ENCODE measurements around the gene TUBE1. TPM values are rescaled to one million over a fixed set of nuclear protein-coding genes. Genes with fewer than 3 reads are reported as not detected.

The TUBE1 gene
- total RNA-seq, 1 experiment from 2014 or later: 42.5 TPM

GRCh38 chr6:112026933-112027332 lies 60.3 kb downstream of the TUBE1 start:
- H3K27ac ChIP-seq (ENCODE audit: low read depth, low read length): no peak overlapping the region
- no peak overlapping the region for H2AFZ ChIP-seq (ENCODE audit: low read depth, low read length, poor library complexity, severe bottlenecking)
- H3K9ac ChIP-seq (ENCODE audit: low read length): no peak overlapping the region
- ATAC-seq (no peak), DNase-seq (ENCODE audit: low read depth, low spot score) (no peak)
- ChIA-PET RAD21 (ENCODE audit: low non-redundant PET in 1 of 2, low total read pairs in 2 of 2, uncharacterized antibody in 2 of 2, unreplicated experiment in 2 of 2) (no interaction called here), POLR2A (no interaction called here), CTCF (no interaction called here)
- no peak overlapping the region for H3K4me2 ChIP-seq (ENCODE audit: low read length)
- no peak overlapping the region for H3K4me3 ChIP-seq (replicated peaks in 1 of 2; ENCODE audit: low read depth in 1 of 2, low read length in 2 of 2)
- H3K27me3 ChIP-seq (ENCODE audit: insufficient read depth, low read length): no peaks in the 10 kb centered on the region
- H4K20me1 ChIP-seq (ENCODE audit: insufficient read depth): no peaks in the 10 kb centered on the region
- BruUV-seq (replicated peaks): no TSS peak
- intact Hi-C loops (cut with micrococcal nuclease): no loop called here
- no peaks in the 10 kb centered on the region for H3K4me1 ChIP-seq (ENCODE audit: control insufficient read depth in 1 of 2, insufficient read depth in 2 of 2, low read length in 2 of 2)
- no peaks in the 10 kb centered on the region for H3K9me2 ChIP-seq (ENCODE audit: insufficient read depth)
- no peaks in the 10 kb centered on the region for H3K79me2 ChIP-seq (ENCODE audit: insufficient read depth, low read length)
- TF ChIP-seq POLR2A (IDR thresholded peaks at IDR 0.05; ENCODE audit: borderline replicate concordance, extremely low read depth, insufficient read depth, insufficient read length) (no peak), CTCF (IDR thresholded peaks at IDR 0.05 in 2 of 3, conservative IDR thresholded peaks at IDR 0.05 in 1 of 3; ENCODE audit: borderline replicate concordance in 1 of 3, insufficient read depth in 1 of 3, low read depth in 2 of 3, low read length in 2 of 3) (no peak), POLR2AphosphoS5 (IDR thresholded peaks at IDR 0.05; ENCODE audit: low read depth, low read length) (no peak), ZBTB33 (IDR thresholded peaks at IDR 0.05; ENCODE audit: extremely low read depth, insufficient replicate concordance, low read length) (no peak), ZNF274 (IDR thresholded peaks at IDR 0.05; ENCODE audit: low read depth, low read length) (no peak), YY1 (IDR thresholded peaks at IDR 0.05; ENCODE audit: extremely low read depth, insufficient replicate concordance, low read depth, low read length) (no peak), SRF (IDR thresholded peaks at IDR 0.05; ENCODE audit: low read depth) (no peak), EZH2 (IDR thresholded peaks at IDR 0.05) (no peak), MAX (IDR thresholded peaks at IDR 0.05) (no peak), SP1 (IDR thresholded peaks at IDR 0.05; ENCODE audit: low read depth) (no peak), CBX3 (IDR thresholded peaks at IDR 0.05; ENCODE audit: low read depth) (no peak), ATF3 (IDR thresholded peaks at IDR 0.05) (no peak)
- H3K9me3 ChIP-seq (ENCODE audit: control insufficient read depth in 1 of 2, insufficient read depth in 1 of 2, low read depth in 1 of 2, low read length in 2 of 2): no peaks in the 10 kb centered on the region
- H3K36me3 ChIP-seq (ENCODE audit: control insufficient read depth in 1 of 2, insufficient read depth in 2 of 2, low read length in 2 of 2): no peaks in the 10 kb centered on the region

All from HCT116 (cell line).